Lower lobe of right lung (tissue), 2 donors: Measurements from ENCODE around the gene DUS1L. TPM values are rescaled to one million over a fixed set of nuclear protein-coding genes. Genes with fewer than 3 reads are reported as not detected.

Experiments used
- ATAC-seq, 2 donors: fragments of 200-7000 bp; cut with Tn5 transposase; one replicate each; pipeline ENCODE4 v1.9.1; 2020 to 2022; ENCODE audit warnings: mild to moderate bottlenecking in 2 of 2, moderate library complexity in 2 of 2
- DNase-seq: peaks from one replicate; pipeline ENCODE4 v3.0.0-alpha.2; 2020
- H3K27ac ChIP-seq: fragments of 200-600 bp; one replicate; pipeline ENCODE4 v1.8.0; 2022
- H3K27me3 ChIP-seq: fragments of 200-600 bp; one replicate; pipeline ENCODE4 v1.8.0; 2022; ENCODE audit warnings: low read depth
- H3K36me3 ChIP-seq: fragments of 200-600 bp; one replicate; pipeline ENCODE4 v1.8.0; 2022; ENCODE audit warnings: mild to moderate bottlenecking
- H3K4me1 ChIP-seq: fragments of 200-600 bp; one replicate; pipeline ENCODE4 v1.8.0; 2022
- H3K4me3 ChIP-seq: fragments of 200-600 bp; one replicate; pipeline ENCODE4 v1.8.0; 2022; ENCODE audit warnings: mild to moderate bottlenecking
- H3K9me3 ChIP-seq: fragments of 200-600 bp; one replicate; pipeline ENCODE4 v1.8.0; 2022
- CTCF ChIP-seq: fragments of 200-600 bp; IDR thresholded peaks from one replicate; pipeline ENCODE4 v1.8.0; 2022; ENCODE audit warnings: antibody characterized with exemption, mild to moderate bottlenecking
- intact Hi-C: fragments of 100-400 bp; cut with DNase I; formaldehyde crosslinking; loops from one replicate; pipeline ENCODE4 v1.11.0; 2022
- total RNA-seq: library from RNA; stranded (reverse); fragmentation: NEBNext Ultra II Directional; extraction: Animal tissue kit (Norgen Biotek cat#: 25700); gene quantifications from one replicate; pipeline ENCODE4 v1.2.1, GENCODE V29; 2021
- donor health status: DM: no; HTN: yes; CAD: no; lungs with severe emphysema.

Gene DUS1L
- total RNA-seq, 1 donor from 2014 or later = 85.1 TPM

GRCh38 chr17:82030470-82031302 is 34.9 kb downstream of the DUS1L start:
- ATAC-seq (peak; percentile 91 to 92), DNase-seq (peak; percentile 89)
- TF ChIP-seq CTCF = peak; percentile 96
- H3K9me3 ChIP-seq = no peaks in the 10 kb centered on the region
- H3K4me1 ChIP-seq = peaks cover 22% of the 10 kb centered on the region
- peak overlapping the region; percentile 37 for H3K27ac ChIP-seq
- intact Hi-C loops = no loop called here
- H3K36me3 ChIP-seq = no peaks in the 10 kb centered on the region
- H3K4me3 ChIP-seq = peak overlapping the region; percentile 62
- H3K27me3 ChIP-seq = peaks cover 8% of the 10 kb centered on the region

GRCh38 chr17:82029990-82030469 is 35.6 kb downstream of the DUS1L start:
- Histone ChIP-seq H3K4me3 (peak overlapping the region; percentile 62), H3K9me3 (no peaks in the 10 kb centered on the region), H3K36me3 (no peaks in the 10 kb centered on the region), H3K27ac (no peak overlapping the region), H3K27me3 (peaks cover 8% of the 10 kb centered on the region), H3K4me1 (peaks cover 18% of the 10 kb centered on the region)
- ATAC-seq (peak in 1 of 2 donors; percentile 1), DNase-seq (no peak)
- no peak for TF ChIP-seq CTCF
- intact Hi-C loops = loop anchor here (5.0 kb wide), 1 partner anchor 132 kb away; no protein-coding TSS in a partner anchor

GRCh38 chr17:82029391-82029790 is 36.2 kb downstream of the DUS1L start:
- no peak overlapping the region for H3K27ac ChIP-seq
- TF ChIP-seq CTCF = no peak
- peaks cover 22% of the 10 kb centered on the region for H3K4me1 ChIP-seq
- no peaks in the 10 kb centered on the region for H3K36me3 ChIP-seq
- H3K27me3 ChIP-seq = peaks cover 8% of the 10 kb centered on the region
- H3K9me3 ChIP-seq = no peaks in the 10 kb centered on the region
- intact Hi-C loops = loop anchor here (5.0 kb wide), 1 partner anchor 133 kb away; no protein-coding TSS in a partner anchor
- ATAC-seq = no peak
- no peak overlapping the region for H3K4me3 ChIP-seq
- no peak for DNase-seq

- ATAC-seq = no peak
- H3K27ac ChIP-seq = no peak overlapping the region
- no peak overlapping the region for H3K4me3 ChIP-seq
- no peaks in the 10 kb centered on the region for H3K9me3 ChIP-seq
- peaks cover 26% of the 10 kb centered on the region for H3K4me1 ChIP-seq
- DNase-seq = no peak
- intact Hi-C loops = loop anchor here (5.0 kb wide), 1 partner anchor 133 kb away; no protein-coding TSS in a partner anchor
- H3K27me3 ChIP-seq = peaks cover 8% of the 10 kb centered on the region
- no peak for TF ChIP-seq CTCF
- no peaks in the 10 kb centered on the region for H3K36me3 ChIP-seq
These were observed 36.6 kb downstream of the DUS1L start for GRCh38 chr17:82028966-82029365.

- Histone ChIP-seq H3K9me3 (no peaks in the 10 kb centered on the region), H3K36me3 (no peaks in the 10 kb centered on the region), H3K4me1 (peaks cover 32% of the 10 kb centered on the region), H3K27me3 (peaks cover 8% of the 10 kb centered on the region), H3K4me3 (no peak overlapping the region), H3K27ac (no peak overlapping the region)
- no peak for TF ChIP-seq CTCF
- DNase-seq (no peak), ATAC-seq (no peak)
- intact Hi-C loops = loop anchor here (5.0 kb wide), 1 partner anchor 134 kb away; no protein-coding TSS in a partner anchor
These were observed 37.4 kb downstream of the DUS1L start for GRCh38 chr17:82028246-82028645.
